Keratinocyte (primary cell): ENCODE measurements around the gene NCKAP5. TPM values are rescaled to one million over a fixed set of nuclear protein-coding genes. Genes with fewer than 3 reads are reported as not detected.

Source experiments
- DNase-seq: peaks from one replicate; pipeline ENCODE4 v3.0.0-alpha.2; 2011; ENCODE audit warnings: low read depth, missing footprints, low spot score
- FAIRE-seq: peaks from 2 replicates; lab custom pipeline; 2011; peaks lifted over from hg19 to GRCh38; lab: Jason Lieb, UNC
- H2AFZ ChIP-seq: 2 replicates; pipeline ENCODE4 v1.6.0; 2012; ENCODE audit warnings: low read length, control low read depth, inconsistent platforms; ENCODE audit not compliant: control insufficient read depth
- H3K27ac ChIP-seq: 2 replicates; pipeline ENCODE4 v1.5.1; 2011; ENCODE audit warnings: low read length; ENCODE audit not compliant: control insufficient read depth, insufficient read depth
- H3K27me3 ChIP-seq: 3 replicates; pipeline ENCODE4 v1.6.0; 2011; ENCODE audit warnings: low read length; ENCODE audit not compliant: control insufficient read depth, insufficient read depth; ENCODE audit errors: extremely low read depth
- H3K36me3 ChIP-seq, 2 experiments: 2 replicates in 1 of 2; 3 replicates in 1 of 2; pipeline ENCODE4 v1.5.1; 2011; ENCODE audit warnings: low read length in 2 of 2, mild to moderate bottlenecking in 1 of 2; ENCODE audit not compliant: control insufficient read depth in 2 of 2, insufficient read depth in 2 of 2; ENCODE audit errors: extremely low read depth in 1 of 2
- H3K4me1 ChIP-seq: 3 replicates; pipeline ENCODE4 v1.5.1; 2011; ENCODE audit warnings: low read length; ENCODE audit not compliant: control insufficient read depth, insufficient read depth; ENCODE audit errors: extremely low read depth
- H3K4me2 ChIP-seq: 3 replicates; pipeline ENCODE4 v1.6.0; 2011; ENCODE audit warnings: low read depth, low read length; ENCODE audit not compliant: control insufficient read depth, insufficient read depth; ENCODE audit errors: extremely low read depth
- H3K4me3 ChIP-seq, 3 experiments: fragments of 200-600 bp in 1 of 3; sonication (generic) in 1 of 3; 2 replicates in 2 of 3; 3 replicates in 1 of 3; pipeline ENCODE4 v1.5.1; 2011 to 2016; ENCODE audit warnings: low read length in 3 of 3, mild to moderate bottlenecking in 3 of 3, control low read depth in 2 of 3, inconsistent platforms in 1 of 3, low read depth in 1 of 3, mixed read lengths in 1 of 3, mixed run types in 1 of 3, moderate library complexity in 1 of 3; ENCODE audit not compliant: control insufficient read depth in 2 of 3, insufficient read depth in 2 of 3; ENCODE audit errors: extremely low read depth in 1 of 3
- H3K79me2 ChIP-seq: 2 replicates; pipeline ENCODE4 v1.6.0; 2012; ENCODE audit warnings: low read length; ENCODE audit not compliant: control insufficient read depth, insufficient read depth
- H3K9ac ChIP-seq: 3 replicates; pipeline ENCODE4 v1.6.0; 2011; ENCODE audit warnings: low read length; ENCODE audit not compliant: control insufficient read depth, insufficient read depth; ENCODE audit errors: extremely low read depth
- H3K9me1 ChIP-seq: 3 replicates; pipeline ENCODE4 v1.6.0; 2011; ENCODE audit warnings: low read length; ENCODE audit not compliant: control insufficient read depth, insufficient read depth; ENCODE audit errors: extremely low read depth
- H3K9me3 ChIP-seq: 2 replicates; pipeline ENCODE4 v1.5.1; 2012; ENCODE audit warnings: low read depth, low read length; ENCODE audit not compliant: control insufficient read depth
- H4K20me1 ChIP-seq: 3 replicates; pipeline ENCODE4 v1.6.0; 2011; ENCODE audit warnings: low read length; ENCODE audit not compliant: control insufficient read depth, insufficient read depth; ENCODE audit errors: extremely low read depth
- CTCF ChIP-seq, 3 experiments: IDR thresholded peaks in 1 of 3; conservative IDR thresholded peaks in 1 of 3; optimal IDR thresholded peaks in 1 of 3; 2 replicates in 2 of 3; 3 replicates in 1 of 3; pipeline versions ENCODE3 to v1.5.1; 2011; ENCODE audit warnings: low read length in 3 of 3, mild to moderate bottlenecking in 3 of 3, moderate library complexity in 2 of 3, control low read depth in 1 of 3, inconsistent platforms in 1 of 3; ENCODE audit not compliant: insufficient read depth in 2 of 3; ENCODE audit errors: extremely low read depth in 1 of 3
- EZH2 ChIP-seq: IDR thresholded peaks from one replicate; pipeline ENCODE4 v1.6.1; 2012; ENCODE audit warnings: inconsistent platforms, mild to moderate bottlenecking, low read length, moderate library complexity
- dilution Hi-C: fragments of 300-500 bp; cut with MboI; formaldehyde crosslinking; loops from one replicate; pipeline ENCODE4 v1.7.0; 2020; ENCODE audit warnings: low sequenced_read_pairs; ENCODE audit not compliant: extremely low pct_ligation_motif_present
- polyA plus RNA-seq, 5 experiments: library from polyadenylated mRNA; depleted of rRNA in 3 of 5; stranded (reverse) in 3 of 5; stranded (forward) in 1 of 5; unstranded in 1 of 5; fragments of >200 nt; gene quantifications; 1 replicate in 1 of 5; 2 replicates in 3 of 5; 3 replicates in 1 of 5; pipeline versions ENCODE4 v1.2.1 to v1.2.3, GENCODE V29; 2011 to 2012; ENCODE audit warnings: missing spikeins in 2 of 5, low read depth in 1 of 5, low replicate concordance in 1 of 5

NCKAP5 gene
- polyA plus RNA-seq, 1 donor (not counting 4 experiments of a cell fraction or from before 2014, with no cell fraction given) = 3.6 TPM

- no peak for TF ChIP-seq CTCF (optimal IDR thresholded peaks at IDR 0.05 in 1 of 3, IDR thresholded peaks at IDR 0.05 in 1 of 3, conservative IDR thresholded peaks at IDR 0.05 in 1 of 3; ENCODE audit: extremely low read depth in 1 of 3, insufficient read depth in 2 of 3, low read length in 3 of 3)
- TF ChIP-seq EZH2 = no peak
- H3K4me2 ChIP-seq = no peak overlapping the region
- no peaks in the 10 kb centered on the region for H4K20me1 ChIP-seq
- no peak overlapping the region for H3K4me3 ChIP-seq
- dilution Hi-C loops = no loop called here
- no peak overlapping the region for H3K9ac ChIP-seq
- H3K27ac ChIP-seq = no peak overlapping the region
- FAIRE-seq (no peak), DNase-seq (no peak)
- H3K36me3 ChIP-seq = no peaks in the 10 kb centered on the region
- no peaks in the 10 kb centered on the region for H3K9me1 ChIP-seq
- H3K4me1 ChIP-seq = no peaks in the 10 kb centered on the region
- H3K79me2 ChIP-seq = no peaks in the 10 kb centered on the region
- no peaks in the 10 kb centered on the region for H3K27me3 ChIP-seq
- no peak overlapping the region for H2AFZ ChIP-seq
- H3K9me3 ChIP-seq = no peaks in the 10 kb centered on the region
These were observed 401.0 kb downstream of the NCKAP5 start for GRCh38 chr2:133167223-133167622.

GRCh38 chr2:133166031-133166430, 402.2 kb downstream of the NCKAP5 start:
- no peak for DNase-seq
- no peak overlapping the region for H3K4me2 ChIP-seq
- H3K9me1 ChIP-seq = no peaks in the 10 kb centered on the region
- H3K79me2 ChIP-seq = no peaks in the 10 kb centered on the region
- H3K9ac ChIP-seq = no peak overlapping the region
- no peaks in the 10 kb centered on the region for H3K4me1 ChIP-seq
- FAIRE-seq = no peak
- no peak for TF ChIP-seq EZH2
- H3K27ac ChIP-seq = no peak overlapping the region
- H4K20me1 ChIP-seq = no peaks in the 10 kb centered on the region
- H2AFZ ChIP-seq = no peak overlapping the region
- H3K27me3 ChIP-seq = no peaks in the 10 kb centered on the region
- no peaks in the 10 kb centered on the region for H3K9me3 ChIP-seq
- H3K36me3 ChIP-seq = no peaks in the 10 kb centered on the region
- no peak overlapping the region for H3K4me3 ChIP-seq
- dilution Hi-C loops = no loop called here

GRCh38 chr2:133163111-133163510, 405.2 kb downstream of the NCKAP5 start:
- no peaks in the 10 kb centered on the region for H3K9me3 ChIP-seq
- no peaks in the 10 kb centered on the region for H4K20me1 ChIP-seq
- no peak overlapping the region for H3K9ac ChIP-seq
- H3K27ac ChIP-seq = no peak overlapping the region
- DNase-seq (no peak), FAIRE-seq (no peak)
- no peaks in the 10 kb centered on the region for H3K4me1 ChIP-seq
- no peaks in the 10 kb centered on the region for H3K79me2 ChIP-seq
- no peak overlapping the region for H2AFZ ChIP-seq
- TF ChIP-seq CTCF (optimal IDR thresholded peaks at IDR 0.05 in 1 of 3, IDR thresholded peaks at IDR 0.05 in 1 of 3, conservative IDR thresholded peaks at IDR 0.05 in 1 of 3; ENCODE audit: extremely low read depth in 1 of 3, insufficient read depth in 2 of 3, low read length in 3 of 3) (no peak), EZH2 (no peak)
- H3K4me2 ChIP-seq = no peak overlapping the region
- H3K27me3 ChIP-seq = no peaks in the 10 kb centered on the region
- no peak overlapping the region for H3K4me3 ChIP-seq
- no peaks in the 10 kb centered on the region for H3K36me3 ChIP-seq
- H3K9me1 ChIP-seq = no peaks in the 10 kb centered on the region
- dilution Hi-C loops = no loop called here
